ENCODE measurements around the gene CROCC. TPM values are rescaled to one million over a fixed set of nuclear protein-coding genes. Genes with fewer than 3 reads are reported as not detected.
"Not testable (repeated sequence)": the region's sequence is repeated elsewhere in the genome, so short reads cannot be mapped to it uniquely, and the experiment has no call there.

The CROCC gene
- total and polyA plus RNA-seq, 8 donors, result 14.0 to 942 (median 29.9) TPM

GRCh38 chr1:16900751-16901150, 21.0 kb upstream of the CROCC start:
- 45 to 88% (median 75%) methylated on average over 2 of the region's 2 CpGs for WGBS, 5 donors
- Histone ChIP-seq H3K27me3 (no peaks in the 10 kb centered on the region), H3K27ac (no peak overlapping the region), H3K4me3 (no peak overlapping the region), H3K9me3 (peaks cover 0 to 3% (median 1%) of the 10 kb centered on the region in 4 donors), H3K4me1 (peaks cover 6 to 29% (median 25%) of the 10 kb centered on the region in 4 donors), H3K36me3 (no peaks in the 10 kb centered on the region)
- TF ChIP-seq CTCF (IDR thresholded peaks at IDR 0.05) (no peak), POLR2A (IDR thresholded peaks at IDR 0.05) (no peak), EP300 (IDR thresholded peaks at IDR 0.05) (no peak)
- intact Hi-C loops (cut with DNase I; ENCODE audit: low total_unique reads), result no loop called here
- peak in 1 of 2 donors; percentile 61 for DNase-seq

GRCh38 chr1:16901371-16901770, 20.4 kb upstream of the CROCC start:
- 51 to 73% (median 62%) methylated on average over 2 of the region's 2 CpGs for WGBS, 5 donors
- H3K36me3 ChIP-seq; H3K27me3 ChIP-seq; intact Hi-C loops (cut with DNase I; ENCODE audit: low total_unique reads); DNase-seq; H3K27ac ChIP-seq; H3K9me3 ChIP-seq; H3K4me3 ChIP-seq: not testable (repeated sequence)
- peaks cover 5 to 28% (median 25%) of the 10 kb centered on the region in 4 donors for H3K4me1 ChIP-seq

- peak in 1 of 2 donors; percentile 51 for DNase-seq
- WGBS, 5 donors, result 73 to 87% (median 77%) methylated on average over 2 of the region's 2 CpGs
- H3K36me3 ChIP-seq, result no peaks in the 10 kb centered on the region
- peaks cover 0 to 19% (median 18%) of the 10 kb centered on the region in 4 donors for H3K4me1 ChIP-seq
- no peaks in the 10 kb centered on the region for H3K27me3 ChIP-seq
- intact Hi-C loops (cut with DNase I; ENCODE audit: low total_unique reads), result no loop called here
- H3K9me3 ChIP-seq, result peaks cover 0 to 15% (median 5%) of the 10 kb centered on the region in 4 donors
- peak overlapping the region in 1 of 4 donors; percentile 47 for H3K4me3 ChIP-seq
- TF ChIP-seq POLR2AphosphoS5 (IDR thresholded peaks at IDR 0.05) (peak in 1 of 3 donors; percentile 70), POLR2A (IDR thresholded peaks at IDR 0.05) (no peak)
- peak overlapping the region in 4 of 5 donors; percentile 88 to 98 (median 91) for H3K27ac ChIP-seq
Observed at GRCh38 chr1:16903054-16903453, 18.7 kb upstream of the CROCC start.

- DNase-seq, result peak in 1 of 2 donors; percentile 41
- H3K4me1 ChIP-seq, result peaks cover 0 to 19% (median 18%) of the 10 kb centered on the region in 4 donors
- no peaks in the 10 kb centered on the region for H3K27me3 ChIP-seq
- peak overlapping the region in 4 of 5 donors; percentile 88 to 98 (median 91) for H3K27ac ChIP-seq
- intact Hi-C loops (cut with DNase I; ENCODE audit: low total_unique reads), result no loop called here
- H3K36me3 ChIP-seq, result no peaks in the 10 kb centered on the region
- H3K4me3 ChIP-seq, result peak overlapping the region; percentile 38 to 47 (median 46)
- H3K9me3 ChIP-seq, result peaks cover 0 to 15% (median 5%) of the 10 kb centered on the region in 4 donors
- TF ChIP-seq EP300 (IDR thresholded peaks at IDR 0.05) (no peak), CTCF (IDR thresholded peaks at IDR 0.05) (no peak), POLR2AphosphoS5 (IDR thresholded peaks at IDR 0.05) (no peak), POLR2A (IDR thresholded peaks at IDR 0.05) (no peak)
Observed at GRCh38 chr1:16903458-16903796, 18.3 kb upstream of the CROCC start.

GRCh38 chr1:16904560-16905109, 17.1 kb upstream of the CROCC start:
- H3K27ac ChIP-seq, result peak overlapping the region; percentile 88 to 98 (median 92)
- peaks cover 0 to 15% (median 5%) of the 10 kb centered on the region in 4 donors for H3K9me3 ChIP-seq
- H3K36me3 ChIP-seq, result no peaks in the 10 kb centered on the region
- TF ChIP-seq POLR2A (IDR thresholded peaks at IDR 0.05) (no peak), CTCF (IDR thresholded peaks at IDR 0.05) (peak in 1 of 7 experiments; percentile 19), POLR2AphosphoS5 (IDR thresholded peaks at IDR 0.05) (peak in 2 of 3 donors; percentile 62 to 87), EP300 (IDR thresholded peaks at IDR 0.05) (peak; percentile 28)
- intact Hi-C loops (cut with DNase I; ENCODE audit: low total_unique reads), result no loop called here
- DNase-seq, result peak; percentile 99 to 100
- H3K4me1 ChIP-seq, result peaks cover 0 to 19% (median 18%) of the 10 kb centered on the region in 4 donors
- H3K27me3 ChIP-seq, result no peaks in the 10 kb centered on the region
- H3K4me3 ChIP-seq, result peak overlapping the region; percentile 38 to 47 (median 46)
- WGBS, 5 donors, result 0 to 1% (median 1%) methylated on average over 27 of the region's 27 CpGs
